WTC11 (cell line): Measurements from ENCODE around the gene CAMTA1.

ENCODE experiments used
- ELF4 ChIP-seq: sonication (generic); formaldehyde crosslinking; IDR thresholded peaks from 2 replicates; pipeline ENCODE4 v1.8.1; 2022; ENCODE audit warnings: low read depth, mild to moderate bottlenecking, moderate library complexity, missing genetic modification reagents
- JUN ChIP-seq: sonication (generic); formaldehyde crosslinking; IDR thresholded peaks from 2 replicates; pipeline ENCODE4 v1.8.0; 2023; ENCODE audit warnings: mild to moderate bottlenecking, missing genetic modification reagents
- TF ChIP-seq, protein P1 (sequence below): fragments of 200-600 bp; IDR thresholded peaks from 2 replicates; pipeline ENCODE4 v1.8.0; 2022; ENCODE audit warnings: antibody characterized with exemption
- TF ChIP-seq, protein P2 (sequence below): sonication (generic); formaldehyde crosslinking; IDR thresholded peaks from 2 replicates; pipeline ENCODE4 v1.8.0; 2022; ENCODE audit warnings: mild to moderate bottlenecking, missing genetic modification reagents
- TF ChIP-seq, protein P3 (sequence below): sonication (generic); formaldehyde crosslinking; IDR thresholded peaks from 2 replicates; pipeline ENCODE4 v1.8.0; 2022; ENCODE audit warnings: missing genetic modification reagents
- TF ChIP-seq, protein P4 (sequence below): sonication (generic); formaldehyde crosslinking; IDR thresholded peaks from 2 replicates; pipeline ENCODE4 v1.8.1; 2022; ENCODE audit warnings: low read depth, mild to moderate bottlenecking, moderate library complexity, missing genetic modification reagents, borderline replicate concordance

DNA sequence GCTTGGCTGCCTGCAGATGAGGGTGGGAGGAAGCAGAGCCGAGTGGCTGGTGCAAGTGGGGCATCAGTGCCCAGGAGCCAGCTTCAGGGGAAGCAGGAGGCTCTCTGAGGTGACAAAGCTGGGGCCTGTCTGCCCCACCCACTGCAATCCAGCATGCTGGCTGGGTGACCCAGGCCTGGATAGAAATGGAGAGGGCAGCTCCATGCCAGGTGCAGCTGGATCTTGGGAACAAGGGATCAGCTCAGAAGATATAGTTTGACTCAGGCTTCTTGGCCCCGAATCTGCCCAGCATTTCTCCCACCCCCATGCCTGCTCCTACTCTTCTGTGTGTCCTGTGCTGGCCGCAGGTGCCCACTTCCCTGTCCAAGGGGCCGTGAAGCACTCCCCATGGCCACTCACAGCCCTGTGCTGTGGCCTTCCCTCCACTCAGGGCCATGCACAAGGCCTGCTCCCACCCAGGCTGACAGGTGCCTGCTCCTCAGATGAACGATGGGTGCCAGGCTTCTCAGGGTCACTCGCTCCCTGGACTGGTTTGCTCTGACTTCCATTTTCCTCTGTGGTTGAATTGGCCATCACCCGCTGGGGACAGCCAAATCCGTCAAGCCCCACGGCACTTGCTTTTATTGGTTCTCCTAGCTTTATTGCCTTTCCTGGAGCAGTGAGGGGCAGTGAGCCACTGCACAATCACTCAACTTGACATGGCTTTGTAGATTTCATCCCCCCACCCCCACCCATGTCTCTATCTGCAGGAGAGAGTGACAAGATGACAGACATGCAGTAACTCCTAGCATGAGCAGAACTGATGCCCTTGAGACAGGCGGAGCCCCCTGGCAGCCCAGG, 811.1 kb downstream of the CAMTA1 start:
- TF ChIP-seq ELF4 (CRISPR knock-in tag) (no peak), JUN (no peak)
- TF ChIP-seq, protein P1, sequence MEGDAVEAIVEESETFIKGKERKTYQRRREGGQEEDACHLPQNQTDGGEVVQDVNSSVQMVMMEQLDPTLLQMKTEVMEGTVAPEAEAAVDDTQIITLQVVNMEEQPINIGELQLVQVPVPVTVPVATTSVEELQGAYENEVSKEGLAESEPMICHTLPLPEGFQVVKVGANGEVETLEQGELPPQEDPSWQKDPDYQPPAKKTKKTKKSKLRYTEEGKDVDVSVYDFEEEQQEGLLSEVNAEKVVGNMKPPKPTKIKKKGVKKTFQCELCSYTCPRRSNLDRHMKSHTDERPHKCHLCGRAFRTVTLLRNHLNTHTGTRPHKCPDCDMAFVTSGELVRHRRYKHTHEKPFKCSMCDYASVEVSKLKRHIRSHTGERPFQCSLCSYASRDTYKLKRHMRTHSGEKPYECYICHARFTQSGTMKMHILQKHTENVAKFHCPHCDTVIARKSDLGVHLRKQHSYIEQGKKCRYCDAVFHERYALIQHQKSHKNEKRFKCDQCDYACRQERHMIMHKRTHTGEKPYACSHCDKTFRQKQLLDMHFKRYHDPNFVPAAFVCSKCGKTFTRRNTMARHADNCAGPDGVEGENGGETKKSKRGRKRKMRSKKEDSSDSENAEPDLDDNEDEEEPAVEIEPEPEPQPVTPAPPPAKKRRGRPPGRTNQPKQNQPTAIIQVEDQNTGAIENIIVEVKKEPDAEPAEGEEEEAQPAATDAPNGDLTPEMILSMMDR = no peak
- TF ChIP-seq, protein P2, sequence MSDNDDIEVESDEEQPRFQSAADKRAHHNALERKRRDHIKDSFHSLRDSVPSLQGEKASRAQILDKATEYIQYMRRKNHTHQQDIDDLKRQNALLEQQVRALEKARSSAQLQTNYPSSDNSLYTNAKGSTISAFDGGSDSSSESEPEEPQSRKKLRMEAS (CRISPR knock-in tag) = no peak
- TF ChIP-seq, protein P3, sequence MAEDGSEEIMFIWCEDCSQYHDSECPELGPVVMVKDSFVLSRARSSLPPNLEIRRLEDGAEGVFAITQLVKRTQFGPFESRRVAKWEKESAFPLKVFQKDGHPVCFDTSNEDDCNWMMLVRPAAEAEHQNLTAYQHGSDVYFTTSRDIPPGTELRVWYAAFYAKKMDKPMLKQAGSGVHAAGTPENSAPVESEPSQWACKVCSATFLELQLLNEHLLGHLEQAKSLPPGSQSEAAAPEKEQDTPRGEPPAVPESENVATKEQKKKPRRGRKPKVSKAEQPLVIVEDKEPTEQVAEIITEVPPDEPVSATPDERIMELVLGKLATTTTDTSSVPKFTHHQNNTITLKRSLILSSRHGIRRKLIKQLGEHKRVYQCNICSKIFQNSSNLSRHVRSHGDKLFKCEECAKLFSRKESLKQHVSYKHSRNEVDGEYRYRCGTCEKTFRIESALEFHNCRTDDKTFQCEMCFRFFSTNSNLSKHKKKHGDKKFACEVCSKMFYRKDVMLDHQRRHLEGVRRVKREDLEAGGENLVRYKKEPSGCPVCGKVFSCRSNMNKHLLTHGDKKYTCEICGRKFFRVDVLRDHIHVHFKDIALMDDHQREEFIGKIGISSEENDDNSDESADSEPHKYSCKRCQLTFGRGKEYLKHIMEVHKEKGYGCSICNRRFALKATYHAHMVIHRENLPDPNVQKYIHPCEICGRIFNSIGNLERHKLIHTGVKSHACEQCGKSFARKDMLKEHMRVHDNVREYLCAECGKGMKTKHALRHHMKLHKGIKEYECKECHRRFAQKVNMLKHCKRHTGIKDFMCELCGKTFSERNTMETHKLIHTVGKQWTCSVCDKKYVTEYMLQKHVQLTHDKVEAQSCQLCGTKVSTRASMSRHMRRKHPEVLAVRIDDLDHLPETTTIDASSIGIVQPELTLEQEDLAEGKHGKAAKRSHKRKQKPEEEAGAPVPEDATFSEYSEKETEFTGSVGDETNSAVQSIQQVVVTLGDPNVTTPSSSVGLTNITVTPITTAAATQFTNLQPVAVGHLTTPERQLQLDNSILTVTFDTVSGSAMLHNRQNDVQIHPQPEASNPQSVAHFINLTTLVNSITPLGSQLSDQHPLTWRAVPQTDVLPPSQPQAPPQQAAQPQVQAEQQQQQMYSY (CRISPR knock-in tag) = no peak
- TF ChIP-seq, protein P4, sequence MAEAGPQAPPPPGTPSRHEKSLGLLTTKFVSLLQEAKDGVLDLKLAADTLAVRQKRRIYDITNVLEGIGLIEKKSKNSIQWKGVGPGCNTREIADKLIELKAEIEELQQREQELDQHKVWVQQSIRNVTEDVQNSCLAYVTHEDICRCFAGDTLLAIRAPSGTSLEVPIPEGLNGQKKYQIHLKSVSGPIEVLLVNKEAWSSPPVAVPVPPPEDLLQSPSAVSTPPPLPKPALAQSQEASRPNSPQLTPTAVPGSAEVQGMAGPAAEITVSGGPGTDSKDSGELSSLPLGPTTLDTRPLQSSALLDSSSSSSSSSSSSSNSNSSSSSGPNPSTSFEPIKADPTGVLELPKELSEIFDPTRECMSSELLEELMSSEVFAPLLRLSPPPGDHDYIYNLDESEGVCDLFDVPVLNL (CRISPR knock-in tag) = no peak
